ENCODE results near the gene GSE1.

The GSE1 gene

DNA sequence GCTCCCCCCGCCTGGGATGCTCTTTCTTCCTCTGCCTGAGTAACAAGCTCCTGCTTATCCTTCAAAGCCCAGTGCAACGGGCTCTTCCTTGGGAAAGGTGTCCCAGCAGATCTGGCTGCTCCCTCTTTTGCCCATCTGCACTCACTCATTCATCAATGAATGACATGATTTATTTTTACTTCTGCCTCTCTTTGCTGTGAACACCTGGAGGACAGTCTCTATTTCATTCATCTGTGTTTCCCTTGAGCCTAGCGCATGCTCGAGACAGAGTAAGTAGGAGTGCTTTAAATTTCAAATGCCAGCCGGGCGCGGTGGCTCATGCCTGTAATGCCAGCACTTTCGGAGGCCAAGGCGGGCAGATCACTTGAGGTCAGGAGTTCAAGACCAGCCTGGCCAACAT is 97.6 kb downstream of the GSE1 start:
- no peak for DNase-seq

DNA sequence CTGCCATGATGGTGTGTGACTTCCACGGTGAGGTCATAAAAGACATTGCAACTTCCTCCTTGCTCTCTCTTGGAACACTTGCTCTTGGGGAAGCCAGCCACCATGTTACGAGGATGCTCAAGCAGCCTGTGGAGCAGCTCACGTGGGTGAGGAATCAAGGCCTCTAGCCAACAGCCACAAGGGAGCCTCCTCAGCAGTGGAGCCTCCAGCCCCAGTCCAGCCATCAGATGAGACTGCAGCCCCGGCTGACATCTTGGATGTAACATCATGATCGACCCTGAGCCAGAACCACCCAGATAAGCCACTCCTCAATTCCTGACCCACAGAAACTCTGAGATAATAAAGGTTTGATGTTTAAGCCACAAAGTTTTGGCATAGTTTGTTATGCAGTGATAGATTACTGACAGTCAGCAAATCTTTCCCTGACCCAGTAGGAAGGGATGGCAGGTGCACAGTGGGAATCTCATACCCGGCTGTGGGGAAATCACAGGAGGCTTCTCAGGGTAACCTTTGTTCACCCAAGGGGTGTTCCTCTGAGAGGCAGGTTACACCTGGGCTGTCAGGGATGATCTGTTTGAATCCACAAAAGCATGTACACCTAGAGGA is 99.0 kb downstream of the GSE1 start:
- no peak for DNase-seq

DNA sequence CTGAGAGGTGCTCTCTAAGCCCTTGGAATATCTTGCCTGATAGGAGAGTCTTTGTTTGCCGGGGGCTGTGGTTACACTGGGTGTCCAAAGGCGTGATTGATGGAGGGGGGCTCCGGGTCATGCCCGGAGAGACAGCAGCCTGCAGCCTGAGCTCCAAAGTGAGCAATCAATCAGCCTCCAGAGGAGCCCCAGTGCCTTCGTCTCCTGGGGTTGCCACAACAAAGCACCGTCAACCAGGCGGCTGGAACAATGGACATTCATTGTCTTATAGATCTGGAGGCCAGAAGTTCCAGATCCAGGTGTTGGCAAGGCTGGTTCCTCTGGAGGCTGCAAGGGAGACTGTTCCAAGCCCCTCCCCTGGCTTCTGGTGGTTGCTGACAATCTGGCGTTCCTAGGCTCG is 99.7 kb downstream of the GSE1 start:
- DNase-seq = no peak

DNA sequence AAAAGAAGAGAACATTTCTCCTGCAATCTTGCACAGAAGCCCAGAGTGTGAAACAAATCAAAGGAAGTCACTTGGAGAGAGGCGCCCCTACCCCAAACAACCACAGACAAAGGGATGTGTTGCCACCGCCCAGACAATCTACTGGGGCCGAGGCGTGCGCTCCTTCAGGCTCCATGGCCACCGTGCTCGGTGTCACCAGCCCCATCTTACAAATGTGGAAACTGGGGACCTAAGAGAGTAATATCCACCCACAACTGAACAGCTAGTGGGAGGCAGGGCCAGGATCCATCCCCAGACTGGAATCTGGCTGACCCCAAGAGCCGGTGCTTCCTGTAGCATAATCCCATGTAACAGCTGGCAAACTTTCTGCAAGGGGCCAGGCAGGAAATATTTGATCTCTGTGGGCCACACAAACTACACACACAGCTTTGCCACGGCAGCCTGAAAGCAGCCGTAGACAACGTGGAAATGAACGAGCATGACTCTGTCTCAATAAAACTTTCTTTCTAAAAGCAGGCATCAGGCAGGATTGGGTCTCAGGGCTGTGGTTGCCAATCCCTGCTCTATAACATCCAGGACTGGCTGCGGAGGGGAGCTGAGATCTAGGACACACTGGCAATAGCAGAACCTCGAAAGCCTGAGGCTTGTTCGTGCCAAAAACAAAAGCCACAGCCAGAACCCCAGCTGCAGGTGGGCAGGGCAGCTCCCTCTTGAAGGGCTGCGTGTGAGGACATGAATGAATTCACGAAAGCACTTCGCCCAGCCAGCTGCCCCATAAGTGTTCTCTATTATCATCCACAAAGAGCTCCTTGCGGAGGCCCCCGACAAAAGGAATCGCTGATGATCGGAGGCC is 102.3 kb downstream of the GSE1 start:
- no peak for DNase-seq

DNA sequence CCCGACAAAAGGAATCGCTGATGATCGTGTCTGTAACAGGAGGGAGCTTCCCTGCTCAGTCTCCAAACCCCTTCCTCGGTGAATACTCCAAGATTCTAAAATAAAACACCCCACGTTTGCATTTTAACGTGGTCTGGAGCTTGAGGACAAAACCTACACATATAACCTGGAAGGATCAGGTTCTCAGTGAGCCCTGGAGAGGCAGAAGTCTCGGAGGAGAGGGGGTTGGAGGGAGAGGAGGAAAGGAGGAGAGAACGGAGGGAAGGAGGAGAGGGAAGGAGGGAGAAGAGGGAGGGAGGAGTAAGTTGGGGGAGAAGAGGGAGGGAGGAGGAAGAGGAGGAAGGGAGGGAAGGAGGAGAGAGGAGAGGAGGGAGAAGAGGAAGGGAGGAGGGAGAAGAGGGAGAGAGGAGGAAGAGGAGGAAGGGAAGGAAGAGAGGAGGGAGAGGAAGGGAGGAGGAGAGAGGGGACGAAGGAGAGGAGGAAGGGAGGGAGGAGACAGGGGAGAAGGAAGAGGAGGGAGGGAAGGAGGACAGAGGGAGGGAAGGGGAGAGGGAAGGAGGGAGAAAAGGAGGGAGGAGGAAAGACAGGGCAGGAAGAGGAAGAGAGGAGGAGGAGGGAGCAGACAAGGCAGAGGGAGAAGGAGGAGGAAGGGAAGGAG is 103.0 kb downstream of the GSE1 start:
- no peak for DNase-seq

DNA sequence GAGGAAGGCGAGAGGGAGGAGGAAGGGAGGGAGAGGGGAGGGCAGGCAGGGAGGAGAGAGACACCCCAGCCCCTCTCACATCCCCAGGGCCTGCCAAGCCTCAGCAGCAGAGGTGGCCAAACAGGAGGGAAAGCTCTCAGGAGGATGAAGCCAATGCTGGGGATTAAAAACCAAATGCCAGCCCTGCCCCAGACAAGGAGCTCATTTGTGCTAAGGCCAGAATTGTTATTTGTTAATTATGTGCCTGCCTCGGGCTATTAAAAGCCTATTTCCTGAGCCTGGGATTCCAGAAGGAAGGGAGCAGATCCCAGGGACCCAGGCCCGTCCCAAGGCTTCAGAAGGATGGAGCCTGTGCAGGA is 103.5 kb downstream of the GSE1 start:
- no peak for DNase-seq

DNA sequence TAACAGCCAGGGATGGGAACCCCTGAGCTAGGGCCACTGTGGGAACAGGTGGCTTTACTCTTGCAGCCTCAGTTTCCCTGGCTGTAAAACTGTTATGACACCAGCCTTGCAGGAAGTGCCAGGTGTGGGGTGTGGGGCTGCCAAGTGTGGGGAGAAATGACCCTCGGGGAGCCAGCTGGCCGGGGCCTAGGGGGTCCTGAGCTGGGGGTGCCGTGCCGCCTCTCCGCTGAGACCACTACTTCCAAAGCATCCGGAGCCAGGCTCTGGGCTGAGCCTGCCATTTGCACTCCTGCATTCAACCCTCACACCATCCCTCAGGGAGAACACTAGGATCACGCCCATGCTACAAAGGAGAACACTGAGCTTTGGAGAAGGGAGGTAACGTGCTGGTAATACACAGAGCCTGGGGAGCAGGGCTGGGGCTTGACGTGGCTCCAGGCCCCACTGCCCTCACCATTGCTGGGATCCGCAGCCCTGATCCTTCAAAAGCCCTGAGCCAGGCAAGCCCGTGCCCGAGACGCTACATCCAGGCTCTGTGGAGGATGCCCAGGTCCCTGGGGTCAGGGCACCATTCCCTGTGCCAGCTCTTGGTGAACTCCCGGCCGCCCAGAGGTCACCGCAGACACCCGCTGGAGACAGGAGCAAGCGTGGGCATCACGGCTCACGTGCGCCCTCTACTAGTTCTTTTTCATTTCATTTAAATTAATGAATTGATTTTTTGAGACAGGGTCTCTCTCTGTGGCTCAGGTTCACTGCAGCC is 104.5 kb downstream of the GSE1 start:
- DNase-seq = peak; percentile 71

DNA sequence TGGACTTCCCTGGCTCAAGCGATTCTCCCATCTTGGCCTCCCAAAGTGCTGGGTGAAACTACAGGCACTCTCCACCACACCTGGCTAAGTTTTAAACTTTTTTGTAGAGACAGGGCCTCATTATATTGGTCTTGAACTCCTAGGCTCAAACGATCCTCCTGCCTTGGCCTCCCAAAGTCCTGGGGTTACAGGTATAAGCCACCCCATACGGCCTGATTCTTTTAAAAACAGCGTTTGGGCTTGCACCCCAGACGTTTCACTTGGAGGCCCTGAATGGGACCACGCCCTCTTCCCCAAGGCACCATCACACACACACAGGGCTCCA is 105.0 kb downstream of the GSE1 start:
- no peak for DNase-seq

DNA sequence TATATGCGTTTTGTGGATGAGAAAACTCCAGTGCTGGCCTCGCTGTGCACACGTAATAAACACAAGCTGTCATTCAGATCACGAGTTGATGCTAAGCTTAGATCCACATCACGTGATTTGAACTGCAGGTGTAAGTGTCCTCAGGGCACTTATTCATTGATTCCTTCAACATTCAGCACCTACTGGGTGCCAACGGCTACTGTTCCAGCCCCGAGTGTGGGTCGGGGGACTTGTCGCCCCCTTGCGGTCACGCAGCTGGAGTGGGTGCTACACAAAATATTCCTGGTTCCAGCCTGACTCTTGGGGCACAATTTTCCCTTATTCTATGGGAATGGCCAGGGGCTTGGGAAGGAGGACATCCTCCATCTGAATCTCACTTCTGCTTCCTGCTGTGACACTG is 105.6 kb downstream of the GSE1 start:
- no peak for DNase-seq

DNA sequence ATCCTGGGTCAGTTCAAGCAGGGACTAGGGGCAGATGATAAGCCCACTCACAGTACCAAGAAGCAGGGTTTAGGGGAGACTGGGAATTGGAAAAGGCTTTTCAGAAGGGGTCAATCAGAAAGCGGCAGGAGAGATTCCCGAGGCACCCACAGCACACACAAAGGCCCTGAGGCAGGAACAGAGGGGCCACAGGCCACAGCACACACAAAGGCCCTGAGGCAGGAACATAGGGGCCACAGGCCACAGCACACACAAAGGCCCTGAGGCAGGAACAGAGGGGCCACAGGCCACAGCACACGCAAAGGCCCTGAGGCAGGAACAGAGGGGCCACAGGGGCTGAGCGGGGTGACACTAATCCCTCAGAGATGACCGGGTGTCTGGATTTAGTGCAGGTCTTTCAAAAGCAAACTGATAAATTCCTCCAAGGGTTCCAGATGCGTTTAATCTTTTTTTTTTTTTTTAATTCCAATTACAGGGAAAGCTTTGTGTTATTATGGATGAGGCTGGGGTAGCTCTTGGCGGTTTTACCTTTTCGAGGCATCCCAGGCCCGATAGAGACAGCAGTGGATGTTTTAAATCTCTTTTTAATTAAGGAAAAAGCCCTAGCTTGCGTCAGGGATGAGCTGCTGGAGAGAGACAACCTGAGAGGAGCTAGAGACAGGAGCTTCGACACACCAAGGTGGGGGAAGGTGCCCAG is 106.6 kb downstream of the GSE1 start:
- no peak for DNase-seq

DNA sequence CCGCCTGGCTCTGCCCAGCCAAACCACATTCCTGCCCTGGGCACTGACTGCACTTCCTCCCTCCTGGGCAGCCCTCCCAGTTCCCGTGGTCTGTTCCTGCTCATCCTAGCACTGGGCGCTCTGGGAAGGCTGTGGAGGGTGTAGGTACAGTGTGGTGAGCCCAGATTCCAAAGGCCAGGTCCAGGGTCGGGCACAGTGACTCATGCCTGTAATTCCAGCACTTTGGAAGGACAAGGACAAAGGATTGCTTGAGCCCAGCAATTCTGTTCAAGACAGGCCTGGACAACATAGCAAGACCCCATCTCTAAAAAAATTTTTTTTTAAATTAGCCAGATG is 107.1 kb downstream of the GSE1 start:
- no peak for DNase-seq

DNA sequence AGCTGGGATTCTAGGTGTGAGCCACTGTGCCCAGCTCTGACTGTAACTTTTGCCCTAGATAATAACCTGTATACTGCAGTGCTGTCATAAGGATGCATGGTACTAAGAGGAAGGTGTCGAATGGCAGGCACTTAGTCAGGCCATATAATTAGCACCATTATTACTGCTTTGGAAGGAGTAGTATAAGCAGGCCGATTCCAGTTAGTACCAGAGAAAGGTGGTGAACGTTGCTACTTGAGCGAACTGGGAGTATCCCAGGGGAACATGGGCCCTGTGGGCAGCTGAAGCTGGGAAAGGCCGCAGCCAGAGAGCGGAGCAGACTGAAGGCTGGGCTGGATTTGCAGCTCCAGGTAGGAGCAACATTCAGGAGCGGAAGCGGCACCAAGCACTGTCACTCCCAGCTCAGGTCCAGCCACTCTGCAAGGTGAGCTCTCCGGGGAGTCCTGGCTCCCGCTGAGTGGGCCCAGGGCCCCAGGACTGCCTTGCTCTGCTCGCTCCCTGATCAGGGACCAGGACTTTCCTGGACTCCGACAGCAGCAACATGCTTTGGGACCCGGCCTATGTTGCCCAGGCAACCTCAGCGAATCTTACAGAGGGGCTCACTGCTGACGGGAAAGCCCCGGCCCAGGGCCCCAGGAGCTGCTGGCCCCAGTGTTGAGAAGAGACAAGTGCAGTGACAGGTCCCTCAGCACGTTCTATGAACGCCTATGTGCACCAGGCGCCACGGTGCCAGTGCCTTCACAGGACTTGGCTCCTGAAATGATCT is 109.2 kb downstream of the GSE1 start:
- DNase-seq = no peak

DNA sequence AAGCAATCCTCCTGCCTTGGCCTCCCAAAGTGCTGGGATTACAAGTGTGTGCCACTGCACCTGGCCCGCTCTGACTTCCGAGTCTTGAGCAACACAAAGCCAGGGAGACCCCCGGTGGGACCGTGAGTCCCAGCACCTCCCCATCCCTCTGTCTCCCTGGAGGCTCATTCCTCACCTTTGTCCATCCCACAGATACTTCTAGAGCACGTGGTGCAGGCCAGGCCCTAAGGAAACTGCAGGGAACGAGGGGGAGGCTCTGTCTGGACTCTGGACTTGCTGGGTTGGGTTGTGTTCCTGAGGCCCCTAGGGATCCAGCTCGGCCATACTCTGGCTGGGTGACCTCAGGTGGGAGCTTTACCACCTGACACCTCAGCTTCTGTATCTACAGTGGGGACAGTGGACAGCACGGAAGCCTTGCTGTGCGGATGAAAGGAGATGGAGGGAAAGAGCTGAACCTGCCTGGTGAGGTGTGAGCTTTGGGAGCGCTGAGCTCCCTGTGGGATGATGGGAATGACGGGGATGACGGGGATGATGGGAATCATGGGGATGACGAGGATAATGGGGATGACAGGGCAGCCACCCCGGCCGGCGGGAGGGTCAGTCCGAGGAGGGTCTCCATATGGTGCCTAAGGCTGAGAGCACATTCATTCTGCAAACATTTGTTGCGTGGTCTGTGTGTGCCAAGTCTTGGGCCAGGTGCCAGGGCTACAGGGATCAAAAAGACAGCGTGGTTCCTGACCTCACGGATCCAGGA is 111.2 kb downstream of the GSE1 start:
- DNase-seq = no peak

DNA sequence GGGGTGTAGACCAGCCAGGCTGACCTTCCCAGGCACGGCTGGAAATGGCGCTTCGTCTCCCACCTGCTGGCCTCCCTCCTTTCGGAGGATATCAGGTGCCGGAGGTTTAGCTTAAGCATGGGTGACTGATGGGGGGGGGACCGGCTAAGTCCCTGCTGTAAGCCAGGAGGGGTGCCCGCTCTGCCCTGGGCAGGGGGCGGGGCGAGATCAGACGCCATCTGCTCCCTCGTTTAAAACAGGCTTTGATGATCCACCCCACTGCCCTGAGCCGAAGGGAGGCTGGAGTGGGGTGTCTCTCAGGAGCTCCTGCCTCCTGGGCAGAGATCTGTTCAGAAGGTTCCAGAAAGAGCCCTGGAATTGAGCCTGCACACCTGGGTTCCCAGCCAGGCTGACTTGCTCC is 111.8 kb downstream of the GSE1 start:
- DNase-seq = no peak
